HepG2 (cell line): Measurements from ENCODE around the gene LHFPL2. TPM values are rescaled to one million over a fixed set of nuclear protein-coding genes. Genes with fewer than 3 reads are reported as not detected.

Experiments used
- ATAC-seq: fragments of 200-7000 bp; cut with Tn5 transposase; 3 replicates; pipeline ENCODE4 v1.9.1; 2020; ENCODE audit warnings: mild to moderate bottlenecking, moderate library complexity
- BruUV-seq: library from RNA; stranded (reverse); fragments of 400-500 nt; replicated peaks from 2 replicates; lab custom pipeline; 2021; lab: Mats Ljungman, UMichigan
- CTCF ChIA-PET: fragments of 300-600 bp; formaldehyde crosslinking; extraction: SDS; loops from one replicate; lab custom pipeline; 2021; ENCODE audit warnings: low total read pairs, inconsistent platforms, low intra/inter-chr PET ratio; lab: Yijun Ruan, JAX
- POLR2A ChIA-PET: fragments of 350-600 bp; sonication (Branson Sonifier 250); formaldehyde crosslinking; loops from one replicate; lab custom pipeline; 2020; ENCODE audit warnings: antibody characterized with exemption, inconsistent platforms; lab: Yijun Ruan, JAX
- DNase-seq: peaks from one replicate; pipeline ENCODE4 v3.0.0-alpha.2; 2015; ENCODE audit warnings: low spot score
- FAIRE-seq: peaks from 3 replicates; lab custom pipeline; 2011; peaks lifted over from hg19 to GRCh38; lab: Jason Lieb, UNC
- H2AFZ ChIP-seq: one replicate; pipeline ENCODE4 v1.6.1; 2011; ENCODE audit warnings: low read length, inconsistent platforms
- H3K27ac ChIP-seq: fragments of 300-600 bp; 3 replicates; pipeline ENCODE4 v1.8.0; 2011; ENCODE audit warnings: mixed run types, mild to moderate bottlenecking, mixed read lengths, low read length, inconsistent platforms; ENCODE audit not compliant: insufficient read depth; ENCODE audit errors: extremely low read length
- H3K27me3 ChIP-seq, 2 experiments: fragments of 200-600 bp in 1 of 2; 2 replicates in 1 of 2; 3 replicates in 1 of 2; pipeline versions ENCODE4 v1.6.0 to v1.8.0; 2011; ENCODE audit warnings: low read length in 2 of 2, mild to moderate bottlenecking in 2 of 2, moderate library complexity in 2 of 2, inconsistent platforms in 1 of 2; ENCODE audit not compliant: insufficient read depth in 2 of 2, control insufficient read depth in 1 of 2
- H3K36me3 ChIP-seq, 2 experiments: fragments of 200-600 bp in 1 of 2; replicated peaks in 1 of 2; 2 replicates in 1 of 2; 3 replicates in 1 of 2; pipeline versions ENCODE4 v1.5.1 to v1.8.0; 2011; ENCODE audit warnings: low read length in 2 of 2, inconsistent platforms in 1 of 2; ENCODE audit not compliant: insufficient read depth in 2 of 2, control insufficient read depth in 1 of 2
- H3K4me1 ChIP-seq: 2 replicates; pipeline ENCODE4 v1.5.1; 2012; ENCODE audit warnings: low read length, inconsistent platforms; ENCODE audit not compliant: insufficient read depth
- H3K4me2 ChIP-seq: 2 replicates; pipeline ENCODE4 v1.6.0; 2011; ENCODE audit warnings: low read depth, low read length, inconsistent platforms
- H3K4me3 ChIP-seq, 3 experiments: fragments of 200-600 bp in 1 of 3; sonication (generic), shearing (Covaris generic) in 1 of 3; replicated peaks in 1 of 3; 2 replicates each; pipeline ENCODE4 v1.5.1; 2011 to 2016; ENCODE audit warnings: low read length in 3 of 3, inconsistent platforms in 2 of 3, low read depth in 2 of 3, mild to moderate bottlenecking in 2 of 3, control low read depth in 1 of 3, mixed read lengths in 1 of 3; ENCODE audit not compliant: insufficient read depth in 1 of 3
- H3K79me2 ChIP-seq: one replicate; pipeline ENCODE4 v1.6.1; 2011; ENCODE audit warnings: low read length, inconsistent platforms; ENCODE audit not compliant: insufficient read depth
- H3K9ac ChIP-seq: 2 replicates; pipeline ENCODE4 v1.6.0; 2011; ENCODE audit warnings: mild to moderate bottlenecking, low read depth, low read length, inconsistent platforms; ENCODE audit not compliant: insufficient read depth
- H3K9me3 ChIP-seq: 2 replicates; pipeline ENCODE4 v1.5.1; 2012; ENCODE audit warnings: mild to moderate bottlenecking, low read length
- H4K20me1 ChIP-seq: 2 replicates; pipeline ENCODE4 v1.6.0; 2011; ENCODE audit warnings: inconsistent platforms, mild to moderate bottlenecking, low read length, moderate library complexity; ENCODE audit not compliant: insufficient read depth
- CEBPG ChIP-seq: IDR thresholded peaks from 2 replicates; pipeline ENCODE4 v1.6.1; 2016
- DNMT3B ChIP-seq: conservative IDR thresholded peaks from 2 replicates; pipeline ENCODE4 v1.6.1; 2016; ENCODE audit warnings: missing biosample characterization, control low read depth
- FOSL2 ChIP-seq: sonication (generic); formaldehyde crosslinking; IDR thresholded peaks from 2 replicates; pipeline ENCODE4 v1.4.0; 2020; ENCODE audit warnings: missing genetic modification reagents
- FOXC1 ChIP-seq: sonication (generic); formaldehyde crosslinking; IDR thresholded peaks from 2 replicates; pipeline ENCODE4 v1.8.0; 2022; ENCODE audit warnings: mild to moderate bottlenecking, missing genetic modification reagents, borderline replicate concordance
- FOXO1 ChIP-seq: sonication (generic); formaldehyde crosslinking; IDR thresholded peaks from 2 replicates; pipeline ENCODE4 v1.4.0; 2020; ENCODE audit warnings: missing genetic modification reagents
- NR2F1 ChIP-seq, 2 experiments: fragments of 450-650 bp in 1 of 2; formaldehyde crosslinking in 1 of 2; IDR thresholded peaks; 2 replicates each; pipeline versions ENCODE4 v1.5.0 to v1.6.1; 2016 to 2020; ENCODE audit warnings: mild to moderate bottlenecking in 1 of 2, missing compliant biosample characterization in 1 of 2, missing genetic modification reagents in 1 of 2, moderate library complexity in 1 of 2
- RAD21 ChIP-seq: fragments of 450-650 bp; formaldehyde crosslinking; IDR thresholded peaks from 2 replicates; pipeline ENCODE4 v1.5.0; 2020; ENCODE audit warnings: mild to moderate bottlenecking
- RARA ChIP-seq: IDR thresholded peaks from 2 replicates; pipeline ENCODE4 v1.6.1; 2016; ENCODE audit warnings: missing genetic modification reagents, missing compliant biosample characterization
- RXRB ChIP-seq: IDR thresholded peaks from 2 replicates; pipeline ENCODE4 v1.6.1; 2016; ENCODE audit warnings: borderline replicate concordance, missing genetic modification reagents, missing compliant biosample characterization
- SATB2 ChIP-seq: sonication (generic); formaldehyde crosslinking; IDR thresholded peaks from 2 replicates; pipeline ENCODE4 v1.5.0; 2020; ENCODE audit warnings: missing genetic modification reagents
- YEATS2 ChIP-seq: sonication (generic); formaldehyde crosslinking; IDR thresholded peaks from 2 replicates; pipeline ENCODE4 v1.4.0; 2020; ENCODE audit warnings: missing genetic modification reagents, borderline replicate concordance
- ZNF136 ChIP-seq: sonication (generic); formaldehyde crosslinking; IDR thresholded peaks from 2 replicates; pipeline ENCODE4 v1.8.1; 2022; ENCODE audit warnings: low read depth, mild to moderate bottlenecking, moderate library complexity, missing genetic modification reagents
- ZNF30 ChIP-seq: sonication (generic); formaldehyde crosslinking; IDR thresholded peaks from 2 replicates; pipeline ENCODE4 v1.5.0; 2020; ENCODE audit warnings: mild to moderate bottlenecking, missing genetic modification reagents
- ZNF75D ChIP-seq: sonication (generic); formaldehyde crosslinking; IDR thresholded peaks from 2 replicates; pipeline ENCODE4 v1.8.1; 2023; ENCODE audit warnings: missing genetic modification reagents, mild to moderate bottlenecking, borderline replicate concordance
- ZSCAN12 ChIP-seq: sonication (generic); formaldehyde crosslinking; IDR thresholded peaks from 2 replicates; pipeline ENCODE4 v1.9.0; 2021; ENCODE audit warnings: mild to moderate bottlenecking, missing genetic modification reagents
- ZSCAN29 ChIP-seq: sonication (generic); formaldehyde crosslinking; conservative IDR thresholded peaks from 2 replicates; pipeline ENCODE4 v1.4.0; 2020; ENCODE audit warnings: mild to moderate bottlenecking, missing genetic modification reagents
- WGBS: methylation state at CpG from one replicate; pipeline ENCODE4 v1.1.6; 2017; ENCODE audit warnings: low lambda C conversion rate; 5-methylcytosine and 5-hydroxymethylcytosine counted together
- in situ Hi-C: cut with HindIII; loops from 2 replicates; pipeline ENCODE4 v1.10.0; 2017; ENCODE audit warnings: low pct_unique_long_range_greater_than_20kb; ENCODE audit not compliant: extremely low pct_ligation_motif_present
- intact Hi-C: fragments of 100-400 bp; cut with micrococcal nuclease; formaldehyde crosslinking; loops from one replicate; pipeline ENCODE4 v1.10.0; 2022; ENCODE audit not compliant: unreplicated experiment
- polyA plus RNA-seq, 8 experiments: library from polyadenylated mRNA; depleted of rRNA in 3 of 8; stranded (reverse) in 7 of 8; unstranded in 1 of 8; fragments of >200 nt; fragmentation: Illumina TruSeq in 4 of 8; extraction: Trizol in 4 of 8; gene quantifications; 2 replicates each; pipeline versions ENCODE4 v1.2.1 to v1.2.3, GENCODE V29; 2011 to 2016; ENCODE audit warnings: low read depth in 4 of 8, missing spikeins in 1 of 8, mixed read lengths in 1 of 8; ENCODE audit not compliant: insufficient read depth in 1 of 8
- total RNA-seq, 5 experiments: library from RNA; depleted of rRNA; stranded (reverse); fragments of >200 nt; fragmentation: Illumina TruSeq; extraction: Trizol; gene quantifications; 2 replicates each; pipeline ENCODE4 v1.2.3, GENCODE V29; 2016; ENCODE audit warnings: low read depth in 1 of 5
- TF ChIP-seq, protein P1 (sequence below): sonication (generic); formaldehyde crosslinking; IDR thresholded peaks from 2 replicates; pipeline ENCODE4 v1.5.0; 2020; ENCODE audit warnings: missing genetic modification reagents
- TF ChIP-seq, protein P2 (sequence below): sonication (generic); formaldehyde crosslinking; IDR thresholded peaks from 2 replicates; pipeline ENCODE4 v1.4.0; 2020; ENCODE audit warnings: missing genetic modification reagents, borderline replicate concordance
- TF ChIP-seq, protein P3 (sequence below): sonication (generic); formaldehyde crosslinking; IDR thresholded peaks from 2 replicates; pipeline ENCODE4 v1.4.0; 2020; ENCODE audit warnings: mild to moderate bottlenecking, missing genetic modification reagents
- TF ChIP-seq, protein P4 (sequence below): IDR thresholded peaks from 2 replicates; pipeline ENCODE4 v1.6.1; 2012; ENCODE audit warnings: low read depth, low read length, improper control_type of control experiment

LHFPL2 gene
- total and polyA plus RNA-seq, 2 of the 13 experiments (the other 11 are each of a cell fraction or from before 2014, with no cell fraction given): 6.0 to 20.0 TPM

DNA sequence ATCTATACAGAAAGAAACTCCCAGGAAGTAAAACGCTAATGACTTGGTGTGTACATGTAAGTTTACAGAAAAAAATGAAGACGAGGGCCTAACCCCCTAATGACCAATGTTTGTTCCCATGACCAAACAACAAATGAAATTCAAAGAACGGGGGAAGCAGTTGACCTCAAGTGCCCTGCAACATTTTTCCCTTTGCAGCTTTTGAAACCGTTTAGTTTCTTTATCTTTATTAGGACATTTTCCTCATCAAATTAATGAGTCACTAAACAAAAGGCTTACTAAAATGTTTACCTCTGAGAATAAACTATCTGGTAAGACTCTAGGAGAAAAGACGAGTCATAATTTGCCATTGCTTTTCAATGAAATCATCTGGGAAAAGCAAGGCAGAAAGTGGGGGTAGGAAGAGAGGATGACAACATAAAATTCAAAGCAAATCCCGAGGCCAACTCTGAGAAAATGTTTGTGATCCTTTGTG lies 57.4 kb downstream of the LHFPL2 start:
- ChIA-PET CTCF (no interaction called here), POLR2A (no interaction called here)
- peak overlapping the region; percentile 23; the same call in 1 of the 2 replicates for H3K4me2 ChIP-seq
- H3K36me3 ChIP-seq: peaks cover 0 to 4% of the 10 kb centered on the region in 2 experiments; a peak in 3 of 5 replicates
- in situ Hi-C loops: no loop called here
- H4K20me1 ChIP-seq: no peaks in the 10 kb centered on the region
- ATAC-seq (no peak), DNase-seq (peak; percentile 54), FAIRE-seq (no peak)
- no TSS peak for BruUV-seq
- WGBS: 23% methylated on average over 6 of the region's 6 CpGs
- no peaks in the 10 kb centered on the region for H3K27me3 ChIP-seq
- H3K9me3 ChIP-seq: no peaks in the 10 kb centered on the region
- intact Hi-C loops: no loop called here
- H3K27ac ChIP-seq: peak overlapping the region; percentile 48
- 0 out of 2 replicates have a peak overlapping the region, but pooled peaks have one; percentile 10 for H3K9ac ChIP-seq
- H3K4me1 ChIP-seq: peaks cover 80% of the 10 kb centered on the region
- no peak overlapping the region; a peak in 1 of 6 replicates for H3K4me3 ChIP-seq
- no peak overlapping the region for H2AFZ ChIP-seq
- H3K79me2 ChIP-seq: peaks cover 42% of the 10 kb centered on the region
- 0 out of 2 replicates have a peak, but pooled peaks have one; percentile 13 for TF ChIP-seq RXRB
- no peak for TF ChIP-seq ZSCAN29 (CRISPR knock-in tag)
- peak; percentile 41; the same call in 1 of the 2 replicates for TF ChIP-seq FOSL2 (CRISPR knock-in tag)
- no peak for TF ChIP-seq RAD21 (CRISPR knock-in tag)
- 0 out of 2 replicates have a peak, but pooled peaks have one; percentile 5 for TF ChIP-seq RARA (CRISPR knock-in tag)
- TF ChIP-seq FOXC1 (CRISPR knock-in tag): no peak
- TF ChIP-seq CEBPG (CRISPR knock-in tag): no peak
- TF ChIP-seq ZNF75D (CRISPR knock-in tag): no peak
- TF ChIP-seq ZNF136 (CRISPR knock-in tag): no peak
- TF ChIP-seq SATB2 (CRISPR knock-in tag): no peak
- no peak for TF ChIP-seq FOXO1 (CRISPR knock-in tag)
- TF ChIP-seq, protein P1, sequence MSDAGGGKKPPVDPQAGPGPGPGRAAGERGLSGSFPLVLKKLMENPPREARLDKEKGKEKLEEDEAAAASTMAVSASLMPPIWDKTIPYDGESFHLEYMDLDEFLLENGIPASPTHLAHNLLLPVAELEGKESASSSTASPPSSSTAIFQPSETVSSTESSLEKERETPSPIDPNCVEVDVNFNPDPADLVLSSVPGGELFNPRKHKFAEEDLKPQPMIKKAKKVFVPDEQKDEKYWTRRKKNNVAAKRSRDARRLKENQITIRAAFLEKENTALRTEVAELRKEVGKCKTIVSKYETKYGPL (CRISPR knock-in tag): no peak
- TF ChIP-seq, protein P2, sequence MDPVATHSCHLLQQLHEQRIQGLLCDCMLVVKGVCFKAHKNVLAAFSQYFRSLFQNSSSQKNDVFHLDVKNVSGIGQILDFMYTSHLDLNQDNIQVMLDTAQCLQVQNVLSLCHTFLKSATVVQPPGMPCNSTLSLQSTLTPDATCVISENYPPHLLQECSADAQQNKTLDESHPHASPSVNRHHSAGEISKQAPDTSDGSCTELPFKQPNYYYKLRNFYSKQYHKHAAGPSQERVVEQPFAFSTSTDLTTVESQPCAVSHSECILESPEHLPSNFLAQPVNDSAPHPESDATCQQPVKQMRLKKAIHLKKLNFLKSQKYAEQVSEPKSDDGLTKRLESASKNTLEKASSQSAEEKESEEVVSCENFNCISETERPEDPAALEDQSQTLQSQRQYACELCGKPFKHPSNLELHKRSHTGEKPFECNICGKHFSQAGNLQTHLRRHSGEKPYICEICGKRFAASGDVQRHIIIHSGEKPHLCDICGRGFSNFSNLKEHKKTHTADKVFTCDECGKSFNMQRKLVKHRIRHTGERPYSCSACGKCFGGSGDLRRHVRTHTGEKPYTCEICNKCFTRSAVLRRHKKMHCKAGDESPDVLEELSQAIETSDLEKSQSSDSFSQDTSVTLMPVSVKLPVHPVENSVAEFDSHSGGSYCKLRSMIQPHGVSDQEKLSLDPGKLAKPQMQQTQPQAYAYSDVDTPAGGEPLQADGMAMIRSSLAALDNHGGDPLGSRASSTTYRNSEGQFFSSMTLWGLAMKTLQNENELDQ (CRISPR knock-in tag): no peak
- no peak for TF ChIP-seq YEATS2 (CRISPR knock-in tag)
- TF ChIP-seq DNMT3B: 0 out of 2 replicates have a peak, but pooled peaks have one; percentile 44
- TF ChIP-seq ZSCAN12 (CRISPR knock-in tag): no peak
- TF ChIP-seq, protein P3, sequence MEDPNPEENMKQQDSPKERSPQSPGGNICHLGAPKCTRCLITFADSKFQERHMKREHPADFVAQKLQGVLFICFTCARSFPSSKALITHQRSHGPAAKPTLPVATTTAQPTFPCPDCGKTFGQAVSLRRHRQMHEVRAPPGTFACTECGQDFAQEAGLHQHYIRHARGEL (CRISPR knock-in tag): no peak
- TF ChIP-seq, protein P4, sequence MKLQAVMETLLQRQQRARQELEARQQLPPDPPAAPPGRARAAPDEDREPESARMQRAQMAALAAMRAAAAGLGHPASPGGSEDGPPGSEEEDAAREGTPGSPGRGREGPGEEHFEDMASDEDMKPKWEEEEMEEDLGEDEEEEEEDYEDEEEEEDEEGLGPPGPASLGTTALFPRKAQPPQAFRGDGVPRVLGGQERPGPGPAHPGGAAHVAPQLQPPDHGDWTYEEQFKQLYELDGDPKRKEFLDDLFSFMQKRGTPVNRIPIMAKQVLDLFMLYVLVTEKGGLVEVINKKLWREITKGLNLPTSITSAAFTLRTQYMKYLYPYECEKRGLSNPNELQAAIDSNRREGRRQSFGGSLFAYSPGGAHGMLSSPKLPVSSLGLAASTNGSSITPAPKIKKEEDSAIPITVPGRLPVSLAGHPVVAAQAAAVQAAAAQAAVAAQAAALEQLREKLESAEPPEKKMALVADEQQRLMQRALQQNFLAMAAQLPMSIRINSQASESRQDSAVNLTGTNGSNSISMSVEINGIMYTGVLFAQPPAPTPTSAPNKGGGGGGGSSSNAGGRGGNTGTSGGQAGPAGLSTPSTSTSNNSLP: peak; percentile 22; the same call in 1 of the 2 replicates
- 0 out of 4 replicates have a peak, but pooled peaks of 1 of the 2 experiments have one; percentile 12 for TF ChIP-seq NR2F1 (CRISPR knock-in tag; IDR thresholded peaks at IDR 0.05)
- TF ChIP-seq ZNF30 (CRISPR knock-in tag): no peak
